Pancreas (tissue), 10 donors: ENCODE measurements around the gene PINK1. TPM values are rescaled to one million over a fixed set of nuclear protein-coding genes. Genes with fewer than 3 reads are reported as not detected.

Experiments
- ATAC-seq, 4 donors: fragments of 200-7000 bp; cut with Tn5 transposase; one replicate each; pipeline versions ENCODE4 v1.8.0 to v1.9.1; 2020; ENCODE audit warnings: mild to moderate bottlenecking in 4 of 4, moderate library complexity in 4 of 4
- DNase-seq, 6 donors: peaks; one replicate each; pipeline ENCODE4 v3.0.0-alpha.2; 2020
- FAIRE-seq: peaks from 2 replicates; lab custom pipeline; 2012; peaks lifted over from hg19 to GRCh38; lab: Jason Lieb, UNC
- H3K27ac ChIP-seq, 4 donors: fragments of 200-600 bp; sonication (generic); 1 replicate in 3 of 4; 2 replicates in 1 of 4; pipeline versions ENCODE4 v1.5.0 to v1.8.0; 2020
- H3K27me3 ChIP-seq, 4 donors: fragments of 200-600 bp; one replicate each; pipeline ENCODE4 v1.8.0; 2021
- H3K36me3 ChIP-seq, 3 donors: fragments of 200-600 bp; sonication (generic) in 1 of 3; one replicate each; pipeline versions ENCODE4 v1.5.0 to v1.8.0; 2020 to 2021
- H3K4me1 ChIP-seq, 3 donors: fragments of 200-600 bp; one replicate each; pipeline ENCODE4 v1.8.0; 2021
- H3K4me3 ChIP-seq, 4 donors: fragments of 200-600 bp; sonication (generic) in 2 of 4; one replicate each; pipeline versions ENCODE4 v1.5.0 to v1.8.0; 2020 to 2021
- H3K9me3 ChIP-seq, 4 donors: fragments of 200-600 bp; one replicate each; pipeline ENCODE4 v1.8.0; 2021
- CTCF ChIP-seq, 4 donors: fragments of 200-600 bp; sonication (generic) in 3 of 4; IDR thresholded peaks; one replicate each; pipeline versions ENCODE4 v1.5.0 to v1.8.0; 2021; ENCODE audit warnings: antibody characterized with exemption in 4 of 4
- WGBS, 2 donors: extraction: QIAGEN DNeasy Blood & Tissue Kit; methylation state at CpG; one replicate each; pipeline ENCODE4 v1.1.7; 2013; 5-methylcytosine and 5-hydroxymethylcytosine counted together
- intact Hi-C, 3 donors: fragments of 100-400 bp; cut with DNase I; formaldehyde crosslinking; loops; one replicate each; pipeline versions ENCODE4 v1.11.1 to v1.14.2; 2022
- polyA plus RNA-seq, 2 donors: library from polyadenylated mRNA; stranded (reverse); fragments of 200-250 nt; gene quantifications; one replicate each; pipeline ENCODE4 v1.2.3, GENCODE V29; 2013
- total RNA-seq, 6 donors: library from RNA; stranded (reverse); fragmentation: NEBNext Ultra II Directional in 4 of 6; extraction: Animal tissue kit (Norgen Biotek cat#: 25700) in 4 of 6; gene quantifications; one replicate each; pipeline versions ENCODE4 v1.2.1 to v1.2.4, GENCODE V29; 2021 to 2023
- donor health status: healthy with polysubstance abuse.
- donor health status: DM: no; HTN: no; CAD: no; lungs with moderate emphysema.
- donor health status: DM: no; HTN: no; CAD: no.
- donor health status: control.
- donor health status: control.
- donor health status: Bipolar disorder and iron deficiency.
- donor health status: DM: yes; HTN: yes; CAD: no.
- donor health status: DM: no; HTN: no; CAD: no.
- donor health status: DM: no; HTN: no; CAD: no.
- donor health status: DM: yes; HTN: yes; CAD: no.

Gene PINK1
- total and polyA plus RNA-seq, 8 donors, result 15.6 to 38.0 (median 29.0) TPM

GRCh38 chr1:20680269-20680668 is 47.0 kb downstream of the PINK1 start:
- ATAC-seq (no peak), DNase-seq (no peak), FAIRE-seq (no peak)
- Histone ChIP-seq H3K4me3 (no peak overlapping the region), H3K27me3 (no peaks in the 10 kb centered on the region), H3K36me3 (no peaks in the 10 kb centered on the region), H3K9me3 (no peaks in the 10 kb centered on the region), H3K27ac (no peak overlapping the region), H3K4me1 (no peaks in the 10 kb centered on the region)
- 30 to 36% methylated on average over 5 of the region's 5 CpGs for WGBS, 2 donors
- intact Hi-C loops, result no loop called here
- TF ChIP-seq CTCF (IDR thresholded peaks at IDR 0.05), result no peak

GRCh38 chr1:20681999-20682398 is 48.7 kb downstream of the PINK1 start:
- no peaks in the 10 kb centered on the region for H3K4me1 ChIP-seq
- DNase-seq (no peak), ATAC-seq (no peak), FAIRE-seq (no peak)
- no peaks in the 10 kb centered on the region for H3K9me3 ChIP-seq
- 84 to 85% methylated on average over 9 of the region's 9 CpGs for WGBS, 2 donors
- intact Hi-C loops, result no loop called here
- no peaks in the 10 kb centered on the region for H3K36me3 ChIP-seq
- H3K27ac ChIP-seq, result no peak overlapping the region
- no peak overlapping the region for H3K4me3 ChIP-seq
- TF ChIP-seq CTCF (IDR thresholded peaks at IDR 0.05), result no peak
- H3K27me3 ChIP-seq, result no peaks in the 10 kb centered on the region

- Histone ChIP-seq H3K36me3 (no peaks in the 10 kb centered on the region), H3K4me1 (no peaks in the 10 kb centered on the region), H3K27ac (no peak overlapping the region), H3K27me3 (no peaks in the 10 kb centered on the region), H3K4me3 (no peak overlapping the region), H3K9me3 (no peaks in the 10 kb centered on the region)
- ATAC-seq (peak in 2 of 4 donors; percentile 25 to 40), DNase-seq (no peak), FAIRE-seq (no peak)
- no peak for TF ChIP-seq CTCF (IDR thresholded peaks at IDR 0.05)
- intact Hi-C loops, result no loop called here
- WGBS, 2 donors, result 72 to 74% methylated on average over 24 of the region's 24 CpGs
Observed at GRCh38 chr1:20682571-20683236, 49.4 kb downstream of the PINK1 start.

GRCh38 chr1:20683614-20684013 is 50.4 kb downstream of the PINK1 start:
- FAIRE-seq (no peak), DNase-seq (no peak), ATAC-seq (no peak)
- WGBS, 2 donors, result 70 to 73% methylated on average over 10 of the region's 10 CpGs
- Histone ChIP-seq H3K36me3 (no peaks in the 10 kb centered on the region), H3K27me3 (no peaks in the 10 kb centered on the region), H3K4me1 (no peaks in the 10 kb centered on the region), H3K9me3 (no peaks in the 10 kb centered on the region), H3K4me3 (no peak overlapping the region), H3K27ac (no peak overlapping the region)
- intact Hi-C loops, result no loop called here
- TF ChIP-seq CTCF (IDR thresholded peaks at IDR 0.05), result no peak

- Histone ChIP-seq H3K27ac (no peak overlapping the region), H3K9me3 (no peaks in the 10 kb centered on the region), H3K4me3 (no peak overlapping the region), H3K36me3 (no peaks in the 10 kb centered on the region), H3K27me3 (no peaks in the 10 kb centered on the region), H3K4me1 (no peaks in the 10 kb centered on the region)
- WGBS, 2 donors, result 79 to 84% methylated on average over 13 of the region's 13 CpGs
- ATAC-seq (no peak), DNase-seq (no peak), FAIRE-seq (no peak)
- no peak for TF ChIP-seq CTCF (IDR thresholded peaks at IDR 0.05)
- intact Hi-C loops, result no loop called here
Observed at GRCh38 chr1:20684050-20684620, 50.9 kb downstream of the PINK1 start.
